ENCODE measurements around the gene TMEM86A.

The TMEM86A gene

DNA sequence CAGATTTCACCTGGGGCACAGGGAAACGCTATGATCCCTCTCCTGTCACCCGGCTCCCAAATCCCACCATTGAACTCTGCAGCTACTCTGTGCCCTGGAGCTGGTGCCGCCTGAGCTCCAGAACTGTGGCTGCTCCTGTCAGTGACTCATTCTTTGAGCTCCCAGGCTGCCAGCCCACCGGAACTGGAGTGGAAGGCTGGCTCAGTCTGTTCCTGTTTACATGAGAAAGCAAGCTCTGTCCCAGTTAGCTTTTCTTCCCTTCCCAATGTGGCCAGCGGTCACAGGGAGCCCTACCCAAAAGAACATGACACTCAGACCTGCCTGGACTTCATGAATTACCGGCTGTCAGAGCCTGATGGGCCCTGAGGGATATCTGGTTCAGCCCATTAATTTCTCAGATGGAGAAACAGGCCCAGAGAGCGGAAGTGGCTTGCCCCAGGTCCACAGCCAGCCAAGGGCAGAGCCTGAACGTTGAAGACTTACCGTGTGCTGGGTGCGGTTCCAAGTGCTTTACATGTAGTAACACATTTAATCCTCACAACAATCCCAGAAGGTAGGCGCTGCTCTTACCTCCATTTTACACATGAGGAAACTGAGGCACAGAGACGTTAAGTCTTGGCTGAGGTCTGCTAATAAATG, 51.2 kb downstream of the TMEM86A start:
- no peak overlapping the region for H3K27ac ChIP-seq
- no peak for TF ChIP-seq CTCF (IDR thresholded peaks at IDR 0.05)
- no peak for TF ChIP-seq ZFX (IDR thresholded peaks at IDR 0.05; ENCODE audit: borderline replicate concordance)

GRCh38 chr11:18750944-18751343, 52.4 kb downstream of the TMEM86A start:
- no peak for TF ChIP-seq CTCF (IDR thresholded peaks at IDR 0.05)
- TF ChIP-seq ZFX (IDR thresholded peaks at IDR 0.05; ENCODE audit: borderline replicate concordance) = no peak
- no peak overlapping the region for H3K27ac ChIP-seq

GRCh38 chr11:18752502-18752901, 53.9 kb downstream of the TMEM86A start:
- no peak for TF ChIP-seq CTCF (IDR thresholded peaks at IDR 0.05)
- TF ChIP-seq ZFX (IDR thresholded peaks at IDR 0.05; ENCODE audit: borderline replicate concordance) = no peak
- no peak overlapping the region for H3K27ac ChIP-seq

DNA sequence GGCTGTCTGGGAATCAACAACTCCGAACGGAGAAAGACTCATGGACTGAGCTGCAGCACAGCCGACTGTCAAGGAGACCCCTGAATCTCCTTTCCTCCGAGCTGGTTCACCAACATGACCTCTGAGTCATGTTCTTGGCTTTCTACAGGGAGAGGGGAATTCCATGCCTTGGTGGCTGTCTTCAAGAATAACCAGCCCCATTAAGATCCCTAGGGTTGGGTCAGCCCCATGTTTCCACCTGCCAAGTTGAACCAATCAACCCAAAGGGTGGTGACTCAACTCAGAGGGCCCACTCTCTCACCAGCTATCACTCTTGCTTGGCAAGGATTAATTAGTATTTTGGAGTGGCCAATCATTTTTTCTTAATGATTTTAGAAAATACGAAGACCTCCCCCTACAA, 55.7 kb downstream of the TMEM86A start:
- H3K27ac ChIP-seq = no peak overlapping the region
- TF ChIP-seq ZFX (IDR thresholded peaks at IDR 0.05; ENCODE audit: borderline replicate concordance) (no peak), CTCF (IDR thresholded peaks at IDR 0.05) (no peak)

Measured in 22Rv1 (cell line).